Measurements from ENCODE around the gene PTGES2. TPM values are rescaled to one million over a fixed set of nuclear protein-coding genes. Genes with fewer than 3 reads are reported as not detected.
A peak's percentile ranks its signal among the peaks of the same experiment; 100 is the strongest.

PTGES2 gene
- total RNA-seq, 3 donors from 2014 or later (not counting 1 experiment from before 2014, with no cell fraction given): 43.4 to 57.0 (median 53.3) TPM

GRCh38 chr9:128101231-128101661 is 26.3 kb downstream of the PTGES2 start:
- no peaks in the 10 kb centered on the region for H3K27me3 Mint-ChIP-seq (ENCODE audit: low read depth in 2 of 2)
- no peak overlapping the region for H3K27ac ChIP-seq (ENCODE audit: low read length)
- 94% methylated on average over 12 of the region's 12 CpGs for WGBS (ENCODE audit: insufficient coverage)
- peaks cover 52% of the 10 kb centered on the region for H3K36me3 ChIP-seq (ENCODE audit: control insufficient read depth, insufficient read depth, low read length)
- DNase-seq: no peak
- intact Hi-C loops (cut with micrococcal nuclease): no loop called here
- H3K4me3 ChIP-seq (ENCODE audit: low read length): no peak overlapping the region
- H3K27me3 ChIP-seq (ENCODE audit: control insufficient read depth, insufficient read depth, low read length): no peaks in the 10 kb centered on the region
- no peak overlapping the region for H3K4me3 Mint-ChIP-seq
- no peaks in the 10 kb centered on the region for H3K9me3 ChIP-seq (ENCODE audit: control insufficient read depth, insufficient read depth, low read length)
- H3K27ac Mint-ChIP-seq: peak overlapping the region in 1 of 2 donors; percentile 14
- no peak for TF ChIP-seq CTCF (IDR thresholded peaks at IDR 0.05)
- peaks cover 20 to 35% of the 10 kb centered on the region in 2 donors for H3K4me1 Mint-ChIP-seq
- no peaks in the 10 kb centered on the region for H3K9me3 Mint-ChIP-seq
- peaks cover 31% of the 10 kb centered on the region for H3K4me1 ChIP-seq (ENCODE audit: control insufficient read depth, insufficient read depth, low read length)
- H3K36me3 Mint-ChIP-seq: no peaks in the 10 kb centered on the region
- ATAC-seq: no peak

GRCh38 chr9:128100581-128100980 is 26.9 kb downstream of the PTGES2 start:
- Mint-ChIP-seq H3K27me3 (ENCODE audit: low read depth in 2 of 2) (no peaks in the 10 kb centered on the region), H3K4me1 (peaks cover 20 to 37% of the 10 kb centered on the region in 2 donors), H3K4me3 (no peak overlapping the region), H3K27ac (peak overlapping the region in 1 of 2 donors; percentile 14), H3K36me3 (no peaks in the 10 kb centered on the region), H3K9me3 (no peaks in the 10 kb centered on the region)
- intact Hi-C loops (cut with micrococcal nuclease): no loop called here
- DNase-seq (no peak), ATAC-seq (no peak)
- peaks cover 46% of the 10 kb centered on the region for H3K36me3 ChIP-seq (ENCODE audit: control insufficient read depth, insufficient read depth, low read length)
- no peaks in the 10 kb centered on the region for H3K27me3 ChIP-seq (ENCODE audit: control insufficient read depth, insufficient read depth, low read length)
- H3K4me1 ChIP-seq (ENCODE audit: control insufficient read depth, insufficient read depth, low read length): peaks cover 31% of the 10 kb centered on the region
- no peak for TF ChIP-seq CTCF (IDR thresholded peaks at IDR 0.05)
- H3K27ac ChIP-seq (ENCODE audit: low read length): no peak overlapping the region
- no peak overlapping the region for H3K4me3 ChIP-seq (ENCODE audit: low read length)
- 96% methylated on average over 10 of the region's 10 CpGs for WGBS (ENCODE audit: insufficient coverage)
- H3K9me3 ChIP-seq (ENCODE audit: control insufficient read depth, insufficient read depth, low read length): no peaks in the 10 kb centered on the region

- Histone ChIP-seq H3K27me3 (ENCODE audit: control insufficient read depth, insufficient read depth, low read length) (no peaks in the 10 kb centered on the region), H3K36me3 (ENCODE audit: control insufficient read depth, insufficient read depth, low read length) (peaks cover 46% of the 10 kb centered on the region), H3K9me3 (ENCODE audit: control insufficient read depth, insufficient read depth, low read length) (no peaks in the 10 kb centered on the region), H3K4me1 (ENCODE audit: control insufficient read depth, insufficient read depth, low read length) (peaks cover 34% of the 10 kb centered on the region), H3K4me3 (ENCODE audit: low read length) (no peak overlapping the region), H3K27ac (ENCODE audit: low read length) (no peak overlapping the region)
- intact Hi-C loops (cut with micrococcal nuclease): no loop called here
- Mint-ChIP-seq H3K4me3 (no peak overlapping the region), H3K27ac (peak overlapping the region in 1 of 2 donors; percentile 14), H3K9me3 (no peaks in the 10 kb centered on the region), H3K27me3 (ENCODE audit: low read depth in 2 of 2) (no peaks in the 10 kb centered on the region), H3K36me3 (no peaks in the 10 kb centered on the region), H3K4me1 (peaks cover 20 to 40% of the 10 kb centered on the region in 2 donors)
- DNase-seq (no peak), ATAC-seq (no peak)
- TF ChIP-seq CTCF (IDR thresholded peaks at IDR 0.05): no peak
- WGBS (ENCODE audit: insufficient coverage): 81% methylated on average over 14 of the region's 16 CpGs
These were observed 27.5 kb downstream of the PTGES2 start for GRCh38 chr9:128099932-128100491.
